HG03520 (cell line): Measurements from ENCODE around the gene PAK2.
"Not testable (repeated sequence)": the region's sequence is repeated elsewhere in the genome, so short reads cannot be mapped to it uniquely, and the experiment has no call there.

ENCODE experiments used
- ATAC-seq: cut with Tn5 transposase; IDR thresholded peaks from one replicate; pipeline ENCODE4 v1.9.1; 2021; ENCODE audit warnings: mild to moderate bottlenecking, moderate library complexity; ENCODE audit not compliant: unreplicated experiment

The PAK2 gene

DNA sequence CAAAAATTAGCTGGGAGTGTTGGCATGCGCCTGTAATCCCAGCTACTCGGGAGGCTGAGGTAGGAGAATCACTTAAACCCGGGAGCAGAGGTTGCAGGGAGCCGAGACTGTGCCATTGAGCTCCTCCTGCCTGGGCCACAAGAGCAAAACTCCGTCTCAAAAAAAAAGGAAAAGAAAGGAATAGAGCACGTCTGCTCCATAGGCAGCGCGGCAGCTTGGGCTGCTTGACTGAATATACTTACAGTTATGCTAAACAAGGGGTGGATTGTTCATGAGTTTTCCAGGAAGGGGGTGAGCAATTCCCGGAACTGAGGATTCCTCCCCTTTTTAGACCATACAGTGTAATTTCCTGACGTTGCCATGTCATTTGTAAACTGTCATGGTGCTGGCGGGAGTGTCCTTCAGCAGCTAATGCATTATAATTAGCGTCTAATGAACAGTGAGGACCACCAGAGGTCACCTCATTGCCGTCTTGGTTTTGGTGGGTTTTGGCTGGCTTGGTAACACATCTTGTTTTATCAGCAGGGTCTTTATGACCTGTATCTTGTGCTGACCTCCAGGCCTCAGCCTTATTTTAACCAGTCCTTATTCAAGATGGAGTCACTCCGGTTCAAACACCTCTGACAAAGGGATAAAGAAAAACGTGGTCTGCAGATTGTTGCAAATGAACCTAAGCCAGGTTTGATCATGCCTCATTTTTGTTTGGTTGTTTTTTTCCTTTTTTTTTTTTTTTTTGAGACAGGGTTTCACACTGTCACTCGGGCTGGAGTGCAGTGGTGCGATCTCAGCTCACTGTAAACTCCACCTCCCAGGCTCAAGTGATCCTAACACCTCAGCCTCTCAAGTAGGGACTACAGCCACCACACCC lies 103.1 kb downstream of the PAK2 start:
- no peak for ATAC-seq

GRCh38 chr3:196843435-196844110 lies 103.9 kb downstream of the PAK2 start:
- ATAC-seq: no peak

- ATAC-seq: not testable (repeated sequence)
Observed at GRCh38 chr3:196844235-196845219, 104.9 kb downstream of the PAK2 start.

GRCh38 chr3:196848375-196848774 lies 108.7 kb downstream of the PAK2 start:
- ATAC-seq: not testable (repeated sequence)

- no peak for ATAC-seq
Observed at GRCh38 chr3:196849180-196849741, 109.6 kb downstream of the PAK2 start.

DNA sequence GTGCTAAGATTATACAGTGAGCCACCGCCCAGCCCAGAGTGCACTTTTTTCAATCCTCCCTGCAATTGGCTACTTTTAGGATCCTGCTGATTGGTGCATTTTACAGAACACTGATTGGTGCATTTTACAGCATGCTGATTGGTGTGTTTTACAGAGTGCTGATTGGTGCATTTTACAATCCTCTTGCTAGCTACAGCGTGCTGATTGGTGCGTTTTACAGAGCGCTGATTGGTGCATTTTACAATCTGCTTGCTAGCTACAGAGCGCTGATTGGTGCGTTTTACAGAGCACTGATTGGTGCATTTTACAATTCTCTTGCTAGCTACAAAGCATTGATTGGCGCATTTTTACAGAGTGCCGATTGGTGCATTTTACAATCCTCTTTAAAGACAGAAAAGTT lies 123.3 kb downstream of the PAK2 start:
- not testable (repeated sequence) for ATAC-seq

DNA sequence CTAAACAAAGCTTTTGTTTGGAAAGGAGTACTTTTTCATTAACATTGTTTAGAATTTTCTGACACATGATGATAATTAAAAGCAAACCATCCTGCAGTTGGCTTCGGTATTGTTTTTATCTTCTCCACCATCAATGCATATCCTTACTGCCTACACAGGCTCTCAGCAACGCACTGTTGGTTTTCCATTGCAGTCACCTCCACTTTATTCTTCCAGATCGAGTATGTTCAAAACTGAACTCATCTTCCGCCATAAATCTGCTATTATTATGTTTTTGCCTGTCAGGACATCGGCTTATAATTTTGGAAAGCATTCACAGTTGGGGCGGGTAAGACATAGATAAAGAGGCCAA lies 127.5 kb downstream of the PAK2 start:
- ATAC-seq: no peak

GRCh38 chr3:196867507-196868296 lies 128.0 kb downstream of the PAK2 start, which contains the start of gene SENP5:
TSS of gene SENP5 (plus strand) at chr3:196867920. CDS start at chr3:196885182, 17,262 bp downstream.
- peak; percentile 88 for ATAC-seq

- peak; percentile 23 for ATAC-seq
Observed at GRCh38 chr3:196868297-196868661, 128.6 kb downstream of the PAK2 start.

- no peak for ATAC-seq
Observed at GRCh38 chr3:196872316-196872715, 132.7 kb downstream of the PAK2 start.

DNA sequence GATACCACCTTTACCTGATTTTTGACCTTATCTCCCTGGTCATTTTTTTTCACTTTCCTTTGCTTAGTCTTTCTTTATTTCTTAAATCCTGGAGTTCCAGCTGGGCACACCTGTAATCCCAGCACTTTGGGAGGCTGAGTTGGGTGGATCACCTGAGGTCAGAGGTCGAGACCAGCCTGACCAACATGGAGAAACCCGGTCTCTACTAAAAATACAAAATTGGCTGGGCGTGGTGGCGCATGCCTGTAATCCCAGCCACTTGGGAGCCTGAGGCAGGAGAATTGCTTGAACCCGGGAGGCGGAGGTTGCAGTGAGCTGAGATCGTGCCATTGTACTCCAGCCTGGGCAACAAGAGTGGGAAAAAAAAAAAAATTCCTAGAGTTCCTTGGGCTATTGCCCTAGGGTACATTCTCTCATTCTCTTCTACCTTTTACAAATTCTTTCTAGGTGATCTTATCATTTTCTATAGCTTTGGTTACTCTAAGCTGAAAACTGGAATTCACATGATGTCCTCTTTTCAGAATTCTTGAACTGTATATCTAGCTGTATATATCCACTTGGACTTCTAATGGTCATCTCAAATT lies 134.9 kb downstream of the PAK2 start:
- ATAC-seq: not testable (repeated sequence)

DNA sequence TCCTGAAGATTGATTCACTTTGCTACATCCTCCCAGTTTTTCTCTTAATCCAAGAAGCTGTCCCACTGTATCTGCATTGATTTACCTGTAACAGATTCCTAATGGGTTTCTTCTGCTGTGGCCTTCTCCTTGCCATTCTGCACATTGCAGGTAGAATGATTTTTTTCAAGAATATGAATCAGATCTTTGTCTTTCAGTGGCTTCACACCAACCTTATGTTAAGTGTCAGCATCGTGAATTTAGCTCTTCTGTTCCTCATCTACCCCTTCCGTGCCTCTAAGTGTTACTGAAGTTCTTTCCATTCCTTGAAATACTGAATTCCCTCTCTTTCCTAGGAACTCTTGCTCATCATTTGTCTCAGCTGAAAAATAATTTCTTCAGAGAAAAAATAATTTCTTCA lies 135.6 kb downstream of the PAK2 start:
- ATAC-seq: no peak
